NCI-H2227 treated with DMSO at 0.1 percent for 48 hours (cell line): ENCODE data around the gene PRTN3.
A peak's percentile ranks its signal among the peaks of the same experiment; 100 is the strongest.
"Not testable (repeated sequence)": the region's sequence is repeated elsewhere in the genome, so short reads cannot be mapped to it uniquely, and the experiment has no call there.

Experiments used
- DNase-seq: peaks from one replicate; lab custom pipeline; 2025; lab: John Stamatoyannopoulos, UW

PRTN3 gene

DNA sequence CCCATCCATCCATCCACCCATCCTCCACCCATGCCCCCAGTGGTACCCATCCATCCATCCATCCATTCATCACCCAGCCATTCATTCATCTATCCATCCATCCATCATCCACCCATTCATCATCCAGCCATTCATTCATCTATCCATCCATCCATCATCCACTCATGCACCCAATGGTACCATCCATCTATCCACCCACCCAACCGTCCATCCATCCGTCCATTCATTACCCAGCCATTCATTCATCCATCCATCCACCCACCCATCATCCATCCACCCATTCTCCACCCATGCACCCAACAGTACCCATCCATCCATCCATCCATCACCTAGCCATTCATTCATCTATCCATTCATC is 24.3 kb upstream of the PRTN3 start:
- DNase-seq = no peak

- DNase-seq = not testable (repeated sequence)
Observed at GRCh38 chr19:820212-820611, 20.6 kb upstream of the PRTN3 start.

DNA sequence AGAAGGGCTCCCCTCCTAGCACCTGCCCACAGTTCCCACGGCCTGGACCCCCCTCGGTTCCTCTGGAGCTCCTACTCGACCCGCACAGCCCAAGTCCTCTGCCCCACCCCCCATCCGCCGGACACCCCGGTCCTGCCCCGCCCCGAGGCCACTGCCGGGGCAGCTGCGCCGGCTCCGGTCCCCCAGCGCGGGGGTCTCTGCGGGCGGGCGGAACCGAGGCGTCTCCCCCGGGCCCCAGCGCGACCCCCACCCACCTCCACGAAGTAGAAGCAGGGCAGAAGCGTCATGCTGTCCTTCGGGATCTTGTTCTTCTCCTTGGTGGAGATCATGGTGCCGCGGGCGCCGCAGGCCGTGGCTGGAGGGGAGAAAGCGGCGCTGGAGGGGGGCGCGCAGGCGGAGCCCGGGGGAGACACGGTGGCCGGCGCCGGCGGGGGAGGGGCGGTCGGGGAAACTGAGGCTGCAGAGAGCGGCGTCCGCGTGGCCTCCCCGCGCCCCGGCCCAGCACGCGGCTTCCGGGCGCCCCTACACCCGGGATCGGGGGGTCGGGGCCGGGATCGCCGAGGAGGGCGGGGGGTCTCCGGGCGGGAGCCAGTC is 19.5 kb upstream of the PRTN3 start:
- DNase-seq = no peak

GRCh38 chr19:821825-822503 is 18.8 kb upstream of the PRTN3 start, which contains the start of gene PLPPR3:
PLPPR3 (minus strand) TSS chr19:821955; CDS start chr19:821559, 396 bp downstream.
- peak; percentile 28 for DNase-seq

- no peak for DNase-seq
Observed at GRCh38 chr19:823565-824121, 17.2 kb upstream of the PRTN3 start.

- DNase-seq = no peak
Observed at GRCh38 chr19:824885-825284, 15.9 kb upstream of the PRTN3 start.

- DNase-seq = no peak
Observed at GRCh38 chr19:825897-826644, 14.7 kb upstream of the PRTN3 start.

GRCh38 chr19:827314-827709 is 13.5 kb upstream of the PRTN3 start:
- DNase-seq = no peak

DNA sequence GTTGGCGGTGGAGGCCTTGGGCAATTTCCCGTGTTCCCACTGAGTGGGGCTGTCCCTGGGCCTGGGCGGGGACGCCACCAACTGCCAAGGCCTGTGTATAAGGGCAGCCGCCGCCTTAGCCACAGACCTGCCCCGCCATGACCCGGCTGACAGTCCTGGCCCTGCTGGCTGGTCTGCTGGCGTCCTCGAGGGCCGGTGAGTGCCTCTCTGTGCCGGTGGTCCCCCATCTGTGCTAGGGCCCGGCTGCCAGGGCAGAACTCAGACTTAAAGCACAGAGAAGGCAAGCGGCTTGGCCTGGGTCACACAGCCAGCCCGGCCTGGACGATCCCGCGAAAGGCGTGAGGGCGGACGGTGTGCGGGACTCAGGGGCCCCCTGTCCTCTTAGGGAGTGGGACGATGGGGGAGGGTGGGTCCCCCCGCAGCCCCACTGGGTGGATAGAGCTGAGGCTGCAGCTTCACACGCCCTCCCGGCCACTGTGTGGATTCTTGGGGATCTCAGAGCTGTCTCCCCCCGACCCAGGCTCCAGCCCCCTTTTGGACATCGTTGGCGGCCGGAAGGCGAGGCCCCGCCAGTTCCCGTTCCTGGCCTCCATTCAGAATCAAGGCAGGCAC is 13.0 kb upstream of the PRTN3 start, which contains the start of gene AZU1:
Gene AZU1 (plus strand): TSS at position 128 of the 612 bp plus-strand sequence. CDS start 10 bp downstream, at position 138.
- DNase-seq = no peak

DNA sequence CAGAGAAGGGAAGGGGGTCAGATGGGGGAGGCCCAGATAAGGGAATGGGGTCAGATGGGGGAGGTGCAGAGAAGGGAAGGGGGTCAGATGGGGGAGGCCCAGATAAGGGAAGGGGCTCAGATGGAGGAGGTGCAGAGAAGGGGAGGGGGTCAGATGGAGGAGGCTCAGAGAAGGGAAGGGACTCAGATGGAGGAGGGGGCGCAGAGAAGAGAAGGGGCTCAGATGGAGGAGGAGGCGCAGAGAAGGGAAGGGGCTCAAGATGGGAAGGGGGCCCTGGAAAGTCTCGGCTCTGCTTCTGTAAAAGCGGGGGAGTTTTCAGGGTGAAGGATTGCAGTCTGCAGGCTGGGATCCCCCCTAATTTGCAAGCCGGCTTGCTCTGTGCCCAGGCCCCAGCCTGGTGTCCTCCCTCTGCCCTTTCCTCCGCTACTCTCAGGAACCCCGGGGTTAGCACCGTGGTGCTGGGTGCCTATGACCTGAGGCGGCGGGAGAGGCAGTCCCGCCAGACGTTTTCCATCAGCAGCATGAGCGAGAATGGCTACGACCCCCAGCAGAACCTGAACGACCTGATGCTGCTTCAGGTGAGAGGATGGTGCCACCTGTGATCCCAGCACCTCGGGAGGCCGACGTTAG is 11.6 kb upstream of the PRTN3 start:
- DNase-seq = no peak

- no peak for DNase-seq
Observed at GRCh38 chr19:831407-832369, 9.1 kb upstream of the PRTN3 start.

- DNase-seq = no peak
Observed at GRCh38 chr19:834216-834615, 6.6 kb upstream of the PRTN3 start.

DNA sequence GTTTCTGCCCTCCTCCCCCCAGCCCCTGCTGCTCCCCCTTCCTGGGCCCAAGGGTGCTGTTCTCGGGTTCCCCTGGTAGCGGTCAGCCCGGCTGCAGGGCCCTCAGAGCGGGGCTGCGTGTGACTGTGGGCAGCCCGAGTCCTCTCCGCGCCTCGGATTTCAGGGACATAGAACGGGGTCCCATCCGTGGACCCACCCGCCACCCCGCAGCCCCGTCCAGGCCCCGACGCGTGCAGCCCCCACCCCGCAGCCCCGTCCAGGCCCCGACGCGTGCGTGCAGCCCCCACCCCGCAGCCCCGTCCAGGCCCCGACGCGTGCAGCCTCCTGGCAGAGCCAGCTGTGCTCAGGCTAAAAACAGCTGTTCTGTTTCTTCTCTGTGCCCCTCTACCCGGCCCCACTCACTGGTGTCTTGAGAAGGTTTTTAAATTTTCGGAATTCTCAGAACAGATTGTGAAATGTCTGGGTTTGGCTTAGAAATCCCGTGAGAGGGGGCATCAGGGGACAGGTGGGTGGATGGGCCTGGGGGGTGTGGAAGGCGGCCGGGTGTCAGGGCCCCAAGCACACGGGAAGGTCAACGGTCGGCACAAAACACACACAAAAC is 5.5 kb upstream of the PRTN3 start:
- no peak for DNase-seq

- not testable (repeated sequence) for DNase-seq
Observed at GRCh38 chr19:842802-843179, 2.0 kb downstream of the PRTN3 start.

GRCh38 chr19:843180-843835 is 2.5 kb downstream of the PRTN3 start:
- peak; percentile 13 for DNase-seq

GRCh38 chr19:843836-844545 is 3.2 kb downstream of the PRTN3 start:
- DNase-seq = peak; percentile 12

- DNase-seq = peak; percentile 9
Observed at GRCh38 chr19:844546-844971, 3.8 kb downstream of the PRTN3 start.

DNA sequence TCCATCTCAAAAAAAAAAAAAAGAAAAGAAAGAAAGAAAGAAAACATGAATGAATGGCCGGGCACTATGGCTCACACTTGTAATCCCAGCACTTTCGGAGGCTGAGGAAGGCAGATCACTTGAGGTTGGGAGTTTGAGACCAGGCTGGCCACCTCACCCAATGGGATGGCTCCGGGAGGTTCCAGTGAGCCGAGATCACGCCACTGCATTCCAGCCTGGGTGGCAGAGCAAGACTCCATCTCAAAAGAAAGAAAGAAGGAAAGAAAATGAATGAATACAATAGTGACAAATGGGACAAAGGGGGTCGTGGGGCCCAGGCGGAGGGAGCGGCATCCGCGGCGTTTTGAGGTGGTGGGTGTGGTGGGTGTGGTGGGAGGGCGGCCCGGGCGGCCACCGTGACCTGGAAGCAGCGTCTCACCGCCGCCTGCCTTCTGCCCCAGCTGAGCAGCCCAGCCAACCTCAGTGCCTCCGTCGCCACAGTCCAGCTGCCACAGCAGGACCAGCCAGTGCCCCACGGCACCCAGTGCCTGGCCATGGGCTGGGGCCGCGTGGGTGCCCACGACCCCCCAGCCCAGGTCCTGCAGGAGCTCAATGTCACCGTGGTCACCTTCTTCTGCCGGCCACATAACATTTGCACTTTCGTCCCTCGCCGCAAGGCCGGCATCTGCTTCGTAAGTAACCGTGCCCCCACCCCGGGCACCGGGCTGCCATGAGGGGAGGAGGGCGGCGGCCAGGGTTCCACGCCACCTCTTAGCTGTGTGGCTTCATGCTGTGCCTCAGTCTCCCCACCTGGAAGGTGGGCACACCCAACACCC is 5.1 kb downstream of the PRTN3 start:
- no peak for DNase-seq
